GM12891 (cell line): Measurements from ENCODE around the gene GPHA2.
"Not testable (repeated sequence)": the region's sequence is repeated elsewhere in the genome, so short reads cannot be mapped to it uniquely, and the experiment has no call there.

ENCODE experiments used
- PAX5 ChIP-seq: IDR thresholded peaks from 2 replicates; pipeline ENCODE4 v1.6.1; 2011; ENCODE audit warnings: low read length, moderate library complexity, mild to moderate bottlenecking; ENCODE audit not compliant: insufficient read depth, severe bottlenecking
- POLR2A ChIP-seq: IDR thresholded peaks from 2 replicates; pipeline ENCODE4 v1.6.1; 2011; ENCODE audit warnings: low read depth, low read length, control low read depth
- POLR2AphosphoS5 ChIP-seq: IDR thresholded peaks from 2 replicates; pipeline ENCODE4 v1.6.1; 2011; ENCODE audit warnings: low read depth, low read length, control low read depth
- POU2F2 ChIP-seq: IDR thresholded peaks from 2 replicates; pipeline ENCODE4 v1.6.1; 2011; ENCODE audit warnings: low read depth, mild to moderate bottlenecking, control low read depth, low read length, moderate library complexity
- SPI1 ChIP-seq: IDR thresholded peaks from 2 replicates; pipeline ENCODE4 v1.6.1; 2011; ENCODE audit warnings: low read depth, low read length, control low read depth
- TAF1 ChIP-seq: IDR thresholded peaks from 2 replicates; pipeline ENCODE4 v1.6.1; 2011; ENCODE audit warnings: low read depth, low read length, control low read depth

- not testable (repeated sequence) for TF ChIP-seq TAF1, POLR2AphosphoS5, POLR2A, POU2F2, PAX5, SPI1
Measured at GRCh38 chr11:64983339-64983738, 47.6 kb upstream of the GPHA2 start.
